SIG-M5 treated with dmso at 0.1 percent for 504 hours (cell line): ENCODE measurements around the gene SCAP.
"Not testable (repeated sequence)": the region's sequence is repeated elsewhere in the genome, so short reads cannot be mapped to it uniquely, and the experiment has no call there.

Experiments used
- DNase-seq: peaks from one replicate; lab custom pipeline; 2025; ENCODE audit not compliant: unreplicated experiment; lab: John Stamatoyannopoulos, UW

The SCAP gene

DNA sequence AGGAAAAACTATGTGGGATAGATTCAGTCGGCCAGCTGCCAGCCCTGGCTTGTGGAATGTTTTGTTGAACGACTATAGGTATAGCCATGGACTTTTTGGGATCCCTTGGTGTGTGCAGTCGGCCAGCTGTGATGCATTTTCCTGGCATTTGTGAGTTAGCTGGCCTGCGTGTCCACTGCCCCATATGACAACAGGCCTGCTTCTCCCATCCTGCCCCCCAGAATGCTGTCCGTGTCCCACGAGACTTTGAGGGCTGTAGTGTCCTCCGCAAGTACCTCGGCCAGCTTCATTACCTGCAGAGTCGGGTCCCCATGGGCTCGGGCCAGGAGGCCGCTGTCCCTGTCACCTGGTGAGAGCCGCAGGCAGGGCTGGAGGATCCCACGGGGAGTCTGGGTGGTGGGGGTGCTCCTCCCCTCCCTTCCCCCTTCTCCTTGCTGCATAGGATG is 71.3 kb downstream of the SCAP start:
- DNase-seq = no peak

DNA sequence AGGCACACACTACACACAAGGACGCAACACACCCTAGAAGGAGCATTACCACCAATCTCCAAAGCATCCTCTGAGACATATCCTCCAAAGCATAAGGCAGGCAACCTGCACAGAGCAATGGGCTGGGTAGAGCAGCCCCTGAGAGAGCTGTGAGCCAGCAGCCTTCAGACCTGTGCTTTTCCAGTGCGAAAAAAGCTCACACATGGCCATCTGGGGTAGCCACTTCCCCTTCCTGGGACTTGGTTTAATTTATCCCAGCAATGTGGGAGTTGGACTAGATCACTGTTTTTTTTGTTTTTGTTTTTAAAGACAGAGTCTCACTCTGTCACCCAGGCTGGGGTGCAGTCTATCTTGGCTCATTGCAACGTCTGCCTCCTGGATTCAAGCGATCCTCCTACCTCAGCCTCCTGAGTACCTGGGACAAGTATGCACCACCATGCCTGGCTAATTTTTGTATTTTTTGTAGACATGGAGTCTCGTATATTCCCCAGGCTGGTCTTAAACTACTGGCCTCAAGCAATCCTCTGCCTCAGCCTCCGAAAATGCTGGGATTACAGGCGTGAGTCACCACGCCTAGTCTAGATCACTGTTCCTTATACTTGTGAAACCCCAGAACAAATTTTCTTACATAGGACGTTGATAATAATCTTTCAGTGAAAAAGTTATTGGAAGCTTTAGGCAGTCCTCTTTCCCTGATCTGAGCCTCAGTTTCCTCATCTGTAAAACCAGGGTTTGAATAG is 76.0 kb downstream of the SCAP start:
- DNase-seq = no peak

DNA sequence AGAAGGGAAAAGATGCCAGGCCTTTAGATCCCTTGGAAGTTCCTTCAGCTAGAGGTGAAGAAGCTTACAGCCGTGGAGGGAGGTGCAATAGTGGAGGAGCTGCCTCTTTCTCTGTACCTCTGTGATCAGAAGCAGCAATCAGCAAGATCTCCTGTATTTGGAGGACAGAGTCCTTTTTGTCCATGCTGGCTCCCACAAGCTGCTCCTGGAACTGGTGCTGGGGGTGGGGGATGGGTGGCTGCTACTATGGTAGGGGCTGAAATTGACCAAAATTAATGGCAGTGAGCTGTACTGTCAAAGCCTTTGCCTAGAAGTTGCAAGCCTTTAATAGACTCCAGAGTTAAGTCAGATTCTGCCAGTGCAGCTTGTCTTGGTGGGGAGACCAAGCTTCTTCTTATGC is 76.7 kb downstream of the SCAP start:
- no peak for DNase-seq

DNA sequence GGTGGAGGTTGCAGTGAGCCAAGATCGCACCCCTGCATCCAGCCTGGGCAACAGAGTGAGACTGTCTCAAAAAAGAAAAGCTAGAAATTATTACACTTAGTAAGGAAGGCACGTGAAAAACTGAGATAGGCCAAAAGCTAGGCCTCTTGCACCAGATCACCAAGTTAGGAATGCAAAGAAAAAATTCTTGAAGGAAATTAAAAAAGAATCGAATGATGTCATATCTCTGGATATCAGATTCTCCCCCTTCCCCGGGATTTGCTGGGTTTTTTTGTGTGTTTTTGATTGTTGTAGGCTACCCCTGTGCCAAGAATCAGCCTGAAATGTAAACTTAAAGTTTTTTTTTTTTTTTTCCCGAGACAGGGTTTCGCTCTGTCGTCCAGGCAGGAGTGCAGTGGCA is 77.5 kb downstream of the SCAP start:
- DNase-seq = no peak

DNA sequence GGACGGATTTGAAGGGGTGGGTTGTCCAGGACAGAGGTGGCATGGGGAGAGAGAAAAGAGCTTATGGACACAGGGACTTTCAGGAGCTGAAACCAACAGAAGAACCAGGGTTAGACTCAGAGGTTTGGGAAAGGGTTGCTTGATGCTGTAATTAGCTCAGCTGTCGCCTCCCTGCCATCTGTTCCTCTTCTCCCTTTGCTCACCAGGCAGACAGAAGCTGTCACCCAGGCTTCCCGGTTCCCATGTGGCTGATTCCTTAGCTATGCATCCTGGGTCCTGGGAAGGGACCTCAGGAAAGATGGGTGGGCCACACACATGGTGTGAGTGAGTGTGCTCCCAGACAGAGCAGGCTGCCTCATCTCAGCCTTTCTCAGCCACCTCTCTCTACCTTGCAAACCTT is 80.9 kb downstream of the SCAP start:
- DNase-seq = no peak

DNA sequence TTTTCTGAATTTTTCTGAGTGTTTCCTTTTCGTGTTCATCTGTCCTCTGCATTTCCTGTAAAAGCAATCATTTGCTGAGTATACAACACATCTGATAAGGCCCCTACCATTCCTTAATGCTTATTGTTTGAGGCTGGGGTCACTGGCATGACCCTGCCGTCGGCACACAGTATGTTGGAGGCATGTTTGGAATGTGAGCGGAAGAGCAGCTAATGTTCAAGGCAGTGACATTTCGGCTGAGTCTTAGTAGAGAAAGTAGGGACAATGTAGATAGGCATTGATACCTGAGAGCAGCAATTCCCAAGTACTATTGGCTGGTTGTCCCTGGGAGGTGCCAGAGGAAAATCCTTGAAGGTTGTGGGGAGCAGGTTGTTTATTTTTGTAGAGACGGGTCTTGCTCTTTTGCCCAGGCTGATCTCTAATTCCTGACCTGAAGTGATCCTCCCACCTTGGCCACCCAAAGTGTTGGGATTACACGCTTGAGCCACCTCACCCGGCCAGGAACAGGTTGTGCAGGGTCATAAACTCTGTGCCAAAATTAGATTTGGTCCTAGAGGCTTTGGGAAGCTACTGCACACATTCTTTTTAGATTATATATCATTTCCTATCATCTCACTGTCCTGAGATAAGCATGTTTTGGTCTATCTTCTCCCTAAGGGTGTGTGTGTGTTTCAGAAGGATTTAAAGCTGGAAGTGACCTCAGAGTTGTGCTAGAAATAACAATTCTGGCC is 81.4 kb downstream of the SCAP start:
- no peak for DNase-seq

DNA sequence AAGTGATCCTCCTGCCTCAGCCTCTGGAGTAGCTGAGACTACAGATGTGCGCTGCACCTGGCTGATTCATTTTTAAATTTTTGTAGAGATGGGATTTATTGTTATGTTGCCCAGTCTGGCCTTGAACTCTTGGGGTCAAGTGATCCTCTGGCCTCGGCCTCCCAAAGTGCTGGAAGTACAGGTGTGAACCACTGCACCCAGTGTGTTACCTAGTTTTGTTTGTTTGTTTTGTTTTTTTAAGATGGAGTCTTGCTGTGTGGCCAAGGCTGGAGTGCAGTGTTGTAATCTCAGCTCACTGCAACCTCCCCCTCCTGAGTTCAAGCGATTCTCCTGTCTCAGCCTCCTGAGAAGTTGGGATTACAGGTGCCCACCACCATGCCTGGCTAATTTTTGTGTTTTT is 82.8 kb downstream of the SCAP start:
- no peak for DNase-seq

DNA sequence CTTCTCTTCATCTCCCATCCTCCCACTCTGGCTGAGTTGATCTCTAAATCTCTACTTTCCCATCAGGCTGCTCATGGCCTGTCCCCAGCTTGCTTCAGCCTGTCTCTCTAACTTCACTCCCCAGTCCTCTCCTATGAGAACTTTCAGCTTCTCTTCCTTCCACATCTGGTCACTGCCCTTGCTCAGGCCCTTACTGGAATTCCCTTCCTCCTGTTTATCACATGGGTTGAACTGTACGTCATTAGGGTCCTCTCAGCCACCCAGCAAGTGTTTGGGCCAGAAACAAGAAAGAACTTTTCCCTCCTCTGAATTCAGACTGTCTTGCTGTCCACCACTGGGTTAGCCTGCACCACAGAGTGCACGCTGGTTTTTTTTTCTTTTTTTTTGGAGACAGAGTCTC is 89.9 kb downstream of the SCAP start:
- no peak for DNase-seq

DNA sequence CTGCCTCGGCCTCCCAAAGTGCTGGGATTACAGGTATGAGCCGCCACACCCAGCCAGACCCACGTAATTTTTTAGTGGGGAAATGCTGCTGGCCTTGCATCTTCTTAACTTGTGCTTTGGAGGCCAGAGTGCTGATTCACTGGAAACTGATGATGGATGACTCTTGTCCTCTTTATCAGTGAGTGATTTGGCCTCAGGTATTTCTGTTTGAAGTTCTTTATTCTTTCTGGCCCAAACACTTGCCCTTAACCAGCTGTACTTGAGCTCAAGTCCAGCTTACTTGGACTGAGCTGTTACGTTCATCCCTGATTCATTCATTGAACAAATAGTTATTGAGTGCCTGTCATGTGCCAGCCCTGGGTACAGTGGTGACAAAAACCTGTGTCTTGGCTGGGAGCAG is 90.7 kb downstream of the SCAP start:
- no peak for DNase-seq

DNA sequence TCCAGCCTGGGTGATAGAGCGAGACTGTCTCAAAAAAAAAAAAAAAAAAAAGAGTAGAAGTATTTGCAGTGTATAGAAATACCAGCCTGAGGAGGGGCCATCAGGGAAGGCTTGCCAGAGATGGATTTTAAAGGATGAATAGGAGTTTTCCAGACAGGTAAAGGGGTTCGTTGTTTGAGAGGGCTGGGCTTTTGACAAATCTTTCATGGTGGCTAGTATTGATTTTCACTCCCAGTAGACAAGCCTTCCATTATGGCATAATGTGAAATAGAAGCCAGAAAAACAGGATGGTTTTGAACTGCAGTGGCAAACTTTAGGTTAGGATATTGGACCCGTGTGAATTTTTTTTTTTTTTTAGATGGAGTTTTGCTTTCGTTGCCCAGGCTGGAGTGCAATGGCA is 91.3 kb downstream of the SCAP start:
- no peak for DNase-seq

DNA sequence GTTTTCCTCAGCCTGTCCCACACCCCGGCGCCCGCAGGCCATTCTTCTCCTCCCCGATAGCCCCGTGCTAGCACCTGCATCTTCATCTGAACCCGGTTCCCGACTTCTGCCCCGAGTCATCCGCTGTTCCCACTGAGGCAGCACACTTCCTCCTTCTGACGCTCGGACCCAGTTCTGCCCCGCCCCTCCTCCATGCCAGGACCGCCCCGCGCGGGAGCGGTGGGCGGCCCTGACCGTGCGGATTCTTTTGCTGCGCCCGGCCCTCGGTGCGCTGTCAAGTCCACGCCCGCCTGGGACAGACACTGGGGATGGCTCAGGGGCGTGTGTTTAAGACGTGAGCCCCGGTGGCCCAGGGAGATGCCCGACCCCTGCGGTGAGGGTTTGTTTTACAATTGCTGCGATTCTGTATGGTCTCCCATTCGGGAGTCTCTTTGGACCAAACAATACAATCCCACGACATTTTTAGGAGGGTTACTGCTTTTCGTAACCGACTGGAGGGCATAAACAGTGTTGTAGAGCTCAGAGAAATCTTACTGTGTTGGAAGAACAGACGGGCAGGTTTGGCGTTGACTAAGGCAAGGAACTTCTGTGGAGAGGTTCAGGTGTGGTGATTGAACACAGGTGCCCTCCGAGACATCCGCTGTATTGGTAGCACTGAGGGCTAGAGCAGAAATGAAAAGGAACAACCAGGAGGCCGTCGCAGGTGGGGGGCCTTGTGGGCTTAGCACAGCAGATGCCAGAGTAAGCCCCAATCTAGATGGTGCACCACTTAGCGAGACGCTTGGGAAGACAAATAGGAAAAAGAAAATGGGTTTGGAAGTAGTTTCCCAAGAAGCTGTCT is 94.2 kb downstream of the SCAP start:
- peak; percentile 94 for DNase-seq

DNA sequence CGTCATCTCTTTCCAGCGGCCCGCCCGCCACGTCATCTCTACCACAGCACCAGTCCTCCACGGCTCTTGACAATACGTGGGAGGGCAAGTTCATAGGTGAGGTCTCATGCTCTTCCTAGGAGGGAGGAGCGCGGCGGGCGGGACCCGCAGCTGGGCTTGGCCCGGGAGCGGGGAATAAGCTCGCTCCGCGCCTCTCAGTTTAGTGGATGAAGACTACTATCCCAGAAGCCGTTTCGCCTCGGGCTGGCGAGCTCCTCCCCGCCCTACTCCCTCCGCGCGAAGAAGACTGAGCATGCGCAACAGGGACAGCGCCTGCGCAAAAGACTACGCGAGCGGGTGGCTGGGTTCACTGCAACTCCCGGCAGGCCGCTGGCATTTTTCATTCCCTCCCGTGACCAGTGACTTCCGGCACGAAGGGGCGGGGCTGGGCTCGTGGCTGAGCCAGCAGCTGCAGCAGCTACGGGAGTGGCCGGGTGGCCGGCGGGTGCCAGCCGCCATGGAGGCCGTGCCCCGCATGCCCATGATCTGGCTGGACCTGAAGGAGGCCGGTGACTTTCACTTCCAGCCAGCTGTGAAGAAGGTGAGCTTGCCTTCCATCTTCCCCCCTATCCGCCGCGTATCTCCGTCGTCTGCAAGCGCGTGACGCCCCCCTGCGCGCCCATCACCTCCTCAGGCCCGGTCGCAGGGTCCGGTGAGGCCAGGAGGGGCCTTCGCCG is 95.0 kb downstream of the SCAP start, which contains the start of gene PTPN23:
Gene PTPN23, plus strand, starts transcription at position 421 of the 716 bp plus-strand sequence. Its CDS starts 76 bp downstream, at position 497.
- peak; percentile 98 for DNase-seq

DNA sequence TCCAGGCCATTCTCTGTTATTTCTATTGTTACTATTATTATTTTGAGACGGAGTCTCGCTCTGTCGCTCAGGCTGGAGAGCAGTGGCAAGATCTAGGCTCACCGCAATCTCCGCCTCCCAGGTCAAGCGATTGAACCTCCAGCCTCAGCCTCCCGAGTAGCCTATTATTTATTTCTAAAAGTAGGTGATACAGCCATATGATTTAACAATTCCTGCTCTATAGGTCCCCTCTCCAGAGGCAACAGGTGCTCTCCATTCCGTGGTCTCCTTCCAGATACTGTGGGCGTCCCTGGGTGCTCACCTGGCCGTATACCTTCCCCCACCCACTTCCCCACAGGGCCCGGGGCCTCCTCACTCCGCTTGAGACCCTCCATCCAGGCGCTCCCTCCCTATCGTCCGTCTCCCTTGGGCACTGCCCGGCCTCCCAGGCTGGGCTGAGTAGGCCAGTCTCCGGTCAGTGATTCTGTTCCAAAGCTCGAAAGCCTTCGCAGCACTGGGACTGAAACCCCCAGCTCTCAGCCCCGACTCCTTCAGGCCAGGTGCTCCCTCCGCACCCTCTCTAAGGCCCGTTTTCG is 95.6 kb downstream of the SCAP start:
- no peak for DNase-seq

DNA sequence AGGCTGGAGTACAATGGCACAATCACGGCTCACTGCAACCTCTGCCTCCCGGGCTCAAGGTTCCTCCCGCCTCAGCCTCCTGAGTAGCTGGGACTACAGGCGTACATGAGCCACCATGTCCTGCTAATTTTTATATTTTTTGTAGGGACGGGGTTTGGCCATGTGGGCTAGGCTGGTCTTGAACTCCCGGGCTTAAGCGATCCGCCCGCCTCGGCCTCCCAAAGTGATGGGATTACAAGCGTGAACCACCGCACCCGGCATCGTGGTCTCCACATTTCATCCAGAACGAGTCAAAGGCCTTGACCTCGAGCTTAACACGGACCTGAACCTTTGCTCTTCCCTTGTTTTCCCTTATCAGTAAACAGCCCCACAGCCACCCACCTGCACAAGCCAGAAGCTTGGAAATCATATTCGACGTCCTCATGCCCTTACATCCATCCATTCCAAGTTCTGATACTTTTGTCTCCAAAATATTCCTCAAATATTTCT is 96.3 kb downstream of the SCAP start:
- DNase-seq = no peak

DNA sequence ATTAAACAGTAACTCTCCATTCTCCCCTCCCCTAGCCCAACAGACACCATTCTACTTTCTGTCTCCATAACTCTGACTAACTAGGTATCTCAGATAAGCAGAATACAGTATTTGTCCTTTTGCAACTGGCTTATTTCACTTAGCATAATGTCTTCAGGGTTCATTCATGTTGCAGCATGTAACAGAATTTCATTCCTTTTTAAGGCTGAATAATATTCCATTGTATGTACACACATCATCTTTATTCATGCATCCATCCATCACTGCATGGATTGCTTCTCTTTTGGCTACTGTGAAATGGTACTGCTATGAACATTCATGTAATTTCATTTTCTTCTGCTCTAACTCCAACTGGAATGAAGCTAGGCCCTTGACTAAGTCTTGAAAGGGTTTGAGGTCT is 96.9 kb downstream of the SCAP start:
- DNase-seq = no peak

DNA sequence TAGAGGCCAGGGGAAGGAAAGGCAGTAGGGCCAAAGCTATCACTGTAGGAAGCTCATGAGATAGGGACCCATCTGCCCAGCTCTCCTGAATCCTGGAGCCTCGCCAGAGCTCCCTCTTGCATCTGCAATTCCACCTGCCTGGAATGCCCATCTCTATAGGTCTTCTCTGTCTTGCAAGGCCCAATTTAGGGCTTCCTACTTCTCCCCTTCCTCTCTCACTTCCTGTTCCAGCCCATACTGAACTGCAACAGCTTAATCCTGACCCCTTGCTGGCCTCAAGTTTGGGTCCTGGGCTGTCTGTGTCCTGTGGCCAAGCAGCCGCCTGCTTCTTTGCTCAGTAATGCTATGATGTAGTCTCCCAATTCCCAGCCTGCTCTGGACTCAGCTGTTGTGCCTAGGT is 98.6 kb downstream of the SCAP start:
- DNase-seq = peak; percentile 65

DNA sequence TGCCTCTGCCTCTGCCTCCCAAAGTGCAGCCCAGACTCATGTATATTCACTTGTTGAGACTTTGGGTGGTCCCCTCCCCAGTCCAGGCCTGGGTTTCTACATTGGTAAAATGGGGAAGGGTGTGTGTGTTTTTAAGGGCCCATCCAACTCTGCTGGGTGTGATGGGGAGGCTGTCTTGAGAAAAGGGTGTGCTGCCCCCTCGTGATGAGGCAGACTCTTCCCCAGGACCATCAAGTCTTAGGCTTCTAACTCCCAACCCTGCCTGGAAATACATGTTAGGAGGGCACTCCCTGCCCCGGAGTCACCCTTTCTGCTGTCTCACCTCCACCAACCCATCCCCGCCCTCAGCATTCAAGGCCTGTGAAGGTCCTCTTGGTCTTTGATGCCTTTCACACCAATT is 99.3 kb downstream of the SCAP start:
- DNase-seq = no peak

DNA sequence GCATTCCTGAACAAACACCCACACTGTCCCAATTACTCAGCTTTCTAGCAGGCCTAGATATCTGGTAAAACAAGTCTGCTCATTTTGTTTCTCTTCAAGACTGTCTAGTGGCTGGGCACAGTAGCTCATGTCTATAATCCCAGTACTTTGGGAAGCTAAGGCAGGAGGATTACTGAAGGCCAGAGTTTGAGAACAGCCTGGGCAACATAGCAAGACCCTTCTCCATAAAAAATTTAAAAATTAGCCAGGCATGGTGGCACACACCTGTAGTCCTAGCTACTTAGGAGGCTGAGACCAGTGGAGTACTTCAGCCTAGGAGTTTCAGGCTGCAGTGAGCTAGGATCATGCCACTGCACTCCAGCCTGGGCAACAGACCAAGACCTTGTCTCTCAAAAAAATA is 101.2 kb downstream of the SCAP start:
- DNase-seq = no peak

DNA sequence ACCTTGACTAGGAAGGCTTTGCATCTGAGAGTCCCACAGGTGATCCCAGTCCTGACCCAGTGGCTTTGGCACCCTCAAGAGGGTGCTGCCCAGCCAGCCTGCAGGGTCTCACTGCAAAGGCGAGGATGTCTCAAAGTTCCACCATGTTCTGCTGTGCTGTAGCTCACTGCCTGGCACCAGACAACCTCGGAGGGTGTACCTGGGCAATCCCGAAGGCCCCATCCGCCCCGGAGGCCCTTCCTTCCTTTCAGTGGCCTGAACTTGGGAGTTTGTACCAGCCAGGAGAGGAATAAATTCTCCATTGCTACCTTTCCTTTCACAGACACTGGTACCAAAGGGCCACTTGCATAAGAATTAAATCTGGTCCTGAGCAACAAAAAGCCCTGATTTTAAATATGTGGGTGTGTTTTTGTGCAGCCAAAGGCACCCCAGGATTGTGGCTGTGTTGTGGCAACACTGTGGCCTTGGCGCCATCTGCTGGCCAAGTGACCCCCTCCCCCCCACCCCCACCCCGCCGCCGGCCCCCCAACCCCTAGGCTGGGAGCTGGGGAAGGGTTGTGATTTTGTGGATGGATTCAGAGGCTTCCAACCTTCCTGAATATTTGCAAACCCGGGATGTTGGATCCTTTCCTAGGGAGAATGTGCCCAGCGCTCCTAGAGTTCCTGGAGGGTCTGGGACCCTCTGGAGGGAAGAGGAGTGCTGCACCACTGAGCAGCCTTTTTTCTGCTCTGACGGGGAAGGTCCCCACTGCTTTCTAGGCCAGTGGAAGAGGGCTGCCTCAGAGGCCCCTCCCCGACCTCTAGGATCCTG is 104.6 kb downstream of the SCAP start:
- DNase-seq = no peak

DNA sequence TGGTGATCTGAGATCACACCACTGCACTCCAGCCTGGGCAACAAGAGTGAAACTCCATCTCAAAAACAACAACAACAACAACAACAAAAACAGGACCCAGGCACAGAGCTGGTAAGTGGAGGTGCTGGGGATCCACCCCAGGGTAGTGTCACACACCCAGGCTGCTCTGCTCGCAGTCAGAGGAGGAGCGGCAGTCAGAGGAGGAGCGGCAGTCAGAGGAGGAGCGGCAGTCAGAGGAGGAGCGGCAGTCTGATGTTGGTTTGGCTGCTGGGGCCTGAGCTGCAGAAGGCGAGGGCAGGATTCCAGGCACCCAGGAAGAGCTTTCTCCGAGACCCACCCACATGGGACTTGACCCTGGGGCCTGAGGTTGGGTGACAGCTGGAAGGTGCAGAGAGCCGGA is 105.7 kb downstream of the SCAP start:
- not testable (repeated sequence) for DNase-seq
